Left lung (tissue), 10 donors: Measurements from ENCODE around the gene SLC17A2. TPM values are rescaled to one million over a fixed set of nuclear protein-coding genes. Genes with fewer than 3 reads are reported as not detected.

Experiments
- ATAC-seq: fragments of 200-7000 bp; cut with Tn5 transposase; one replicate; pipeline ENCODE4 v1.9.1; 2020; ENCODE audit warnings: moderate library complexity
- DNase-seq, 4 donors: peaks; one replicate each; pipeline ENCODE4 v3.0.0-alpha.2; 2013 to 2020
- H3K27ac ChIP-seq, 2 donors: fragments of 200-600 bp; sonication (generic) in 1 of 2; one replicate each; pipeline versions ENCODE4 v1.5.0 to v1.8.0; 2020 to 2021
- H3K27me3 ChIP-seq, 2 donors: fragments of 200-600 bp; sonication (generic) in 1 of 2; one replicate each; pipeline versions ENCODE4 v1.5.0 to v1.8.0; 2020 to 2021
- H3K36me3 ChIP-seq, 2 donors: fragments of 200-600 bp; sonication (generic) in 1 of 2; one replicate each; pipeline versions ENCODE4 v1.5.0 to v1.8.0; 2020 to 2021
- H3K4me1 ChIP-seq, 2 donors: fragments of 200-600 bp; one replicate each; pipeline ENCODE4 v1.8.0; 2021
- H3K4me3 ChIP-seq, 2 donors: fragments of 200-600 bp; sonication (generic) in 1 of 2; one replicate each; pipeline versions ENCODE4 v1.5.0 to v1.8.0; 2020 to 2021; ENCODE audit warnings: mild to moderate bottlenecking in 1 of 2
- H3K9me3 ChIP-seq, 2 donors: fragments of 200-600 bp; sonication (generic) in 1 of 2; one replicate each; pipeline versions ENCODE4 v1.5.0 to v1.8.0; 2020 to 2021
- intact Hi-C, 2 donors: fragments of 100-400 bp; cut with DNase I; formaldehyde crosslinking; loops; one replicate each; pipeline versions ENCODE4 v1.11.2 to v1.14.2; 2022
- polyA plus RNA-seq, 6 donors: library from polyadenylated mRNA; unstranded; fragments of 120-200 nt; gene quantifications; one replicate each; pipeline ENCODE4 v1.2.1, GENCODE V29; 2013; ENCODE audit not compliant: insufficient read length in 6 of 6
- total RNA-seq, 2 donors: library from RNA; stranded (reverse); fragmentation: NEBNext Ultra II Directional; extraction: Animal tissue kit (Norgen Biotek cat#: 25700); gene quantifications; one replicate each; pipeline ENCODE4 v1.2.1, GENCODE V29; 2021
- TF ChIP-seq, protein P1 (sequence below), 2 donors: fragments of 200-600 bp; sonication (generic) in 1 of 2; IDR thresholded peaks; one replicate each; pipeline versions ENCODE4 v1.5.0 to v1.8.0; 2021; ENCODE audit warnings: antibody characterized with exemption in 2 of 2
- donor health status: DM: no; HTN: yes; CAD: no.
- donor health status: DM: no; HTN: no; CAD: no.

Gene SLC17A2
- total and polyA plus RNA-seq, 8 donors: not detected

DNA sequence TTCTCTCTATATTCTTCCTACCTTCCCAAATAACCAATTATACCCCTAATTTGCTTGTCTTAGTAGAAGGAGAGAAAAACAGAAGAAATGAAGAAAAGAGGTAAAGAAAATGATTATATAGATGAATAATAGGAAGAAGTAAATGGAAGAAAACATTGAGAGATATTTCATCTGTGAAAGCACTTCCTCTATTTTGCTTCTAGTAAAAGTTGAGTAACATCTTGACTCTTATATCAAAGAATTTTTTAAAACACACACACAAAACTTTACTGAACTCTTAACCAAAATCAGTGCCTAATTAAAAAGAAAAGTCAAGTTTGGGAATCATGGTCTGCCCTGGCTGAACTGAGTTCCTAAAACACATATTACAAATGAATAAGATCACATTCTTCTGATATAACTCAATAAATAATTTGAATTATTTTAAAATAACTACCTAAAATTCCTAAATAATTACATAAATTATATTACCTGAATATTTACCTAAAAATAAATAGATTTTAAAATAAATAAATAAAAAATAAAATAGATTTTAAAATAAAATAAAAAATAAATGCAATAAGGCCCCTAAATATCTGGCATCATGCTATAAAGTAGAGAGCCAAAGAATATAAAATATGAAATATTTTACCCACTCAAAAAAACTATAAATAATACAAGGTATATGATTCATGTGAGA is 8.8 kb downstream of the SLC17A2 start:
- Histone ChIP-seq H3K4me1 (no peaks in the 10 kb centered on the region), H3K9me3 (no peaks in the 10 kb centered on the region), H3K27ac (no peak overlapping the region), H3K4me3 (no peak overlapping the region), H3K36me3 (no peaks in the 10 kb centered on the region), H3K27me3 (no peaks in the 10 kb centered on the region)
- ATAC-seq (no peak), DNase-seq (no peak)
- TF ChIP-seq, protein P1, sequence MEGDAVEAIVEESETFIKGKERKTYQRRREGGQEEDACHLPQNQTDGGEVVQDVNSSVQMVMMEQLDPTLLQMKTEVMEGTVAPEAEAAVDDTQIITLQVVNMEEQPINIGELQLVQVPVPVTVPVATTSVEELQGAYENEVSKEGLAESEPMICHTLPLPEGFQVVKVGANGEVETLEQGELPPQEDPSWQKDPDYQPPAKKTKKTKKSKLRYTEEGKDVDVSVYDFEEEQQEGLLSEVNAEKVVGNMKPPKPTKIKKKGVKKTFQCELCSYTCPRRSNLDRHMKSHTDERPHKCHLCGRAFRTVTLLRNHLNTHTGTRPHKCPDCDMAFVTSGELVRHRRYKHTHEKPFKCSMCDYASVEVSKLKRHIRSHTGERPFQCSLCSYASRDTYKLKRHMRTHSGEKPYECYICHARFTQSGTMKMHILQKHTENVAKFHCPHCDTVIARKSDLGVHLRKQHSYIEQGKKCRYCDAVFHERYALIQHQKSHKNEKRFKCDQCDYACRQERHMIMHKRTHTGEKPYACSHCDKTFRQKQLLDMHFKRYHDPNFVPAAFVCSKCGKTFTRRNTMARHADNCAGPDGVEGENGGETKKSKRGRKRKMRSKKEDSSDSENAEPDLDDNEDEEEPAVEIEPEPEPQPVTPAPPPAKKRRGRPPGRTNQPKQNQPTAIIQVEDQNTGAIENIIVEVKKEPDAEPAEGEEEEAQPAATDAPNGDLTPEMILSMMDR (IDR thresholded peaks at IDR 0.05): no peak
- intact Hi-C loops: no loop called here

DNA sequence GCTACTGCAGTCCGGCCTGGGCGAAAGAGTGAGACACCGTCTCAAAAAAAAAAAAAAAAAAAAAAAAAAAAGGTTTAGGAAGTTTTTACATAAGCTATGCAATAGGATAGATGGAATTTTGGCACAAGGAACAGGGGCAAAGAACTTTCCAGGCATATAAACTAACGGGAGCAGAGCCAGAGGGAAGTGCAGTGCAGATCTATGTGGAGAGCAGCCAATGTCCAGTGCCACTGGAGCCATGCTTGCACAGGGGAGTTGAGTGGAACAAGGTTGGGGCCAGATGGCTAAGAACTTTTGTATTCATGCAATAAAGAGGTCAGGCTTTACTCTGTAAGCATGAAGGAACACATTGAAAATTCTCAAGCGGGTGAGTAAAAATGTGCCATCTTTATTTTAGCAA is 10.8 kb downstream of the SLC17A2 start:
- H3K36me3 ChIP-seq: no peaks in the 10 kb centered on the region
- H3K4me3 ChIP-seq: no peak overlapping the region
- DNase-seq (no peak), ATAC-seq (no peak)
- no peak overlapping the region for H3K27ac ChIP-seq
- intact Hi-C loops: no loop called here
- TF ChIP-seq, protein P1 (IDR thresholded peaks at IDR 0.05): no peak
- H3K27me3 ChIP-seq: no peaks in the 10 kb centered on the region
- H3K4me1 ChIP-seq: no peaks in the 10 kb centered on the region
- H3K9me3 ChIP-seq: no peaks in the 10 kb centered on the region

DNA sequence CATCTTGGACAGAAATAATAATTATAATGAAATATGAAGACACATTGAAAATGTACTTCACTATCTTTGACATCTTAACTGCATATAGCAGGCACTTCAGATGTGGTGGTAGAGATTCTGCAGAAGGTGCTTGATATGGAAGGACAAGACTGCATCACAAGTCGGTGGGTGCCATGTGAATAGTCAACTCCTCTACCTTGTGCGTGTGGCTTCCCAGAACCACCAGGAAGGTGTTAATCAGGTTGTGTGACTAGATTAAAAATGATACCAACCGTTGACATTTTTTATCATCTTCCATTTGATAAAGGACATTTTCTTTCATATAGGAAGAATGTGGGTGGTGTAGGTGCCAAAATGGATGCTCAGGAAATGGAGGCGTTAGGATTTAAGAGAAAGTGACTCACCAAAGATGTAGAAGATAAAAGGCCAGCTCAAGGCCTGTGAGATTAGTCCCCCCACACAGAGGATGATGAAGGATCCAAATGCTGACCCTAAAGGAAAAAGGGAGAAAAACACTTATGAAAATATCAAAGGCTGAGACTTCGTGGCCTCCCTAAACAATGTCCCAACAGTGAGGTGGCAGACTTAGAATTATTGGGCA is 12.3 kb downstream of the SLC17A2 start:
- ATAC-seq: no peak
- DNase-seq: no peak
- Histone ChIP-seq H3K27me3 (no peaks in the 10 kb centered on the region), H3K27ac (no peak overlapping the region), H3K4me3 (no peak overlapping the region), H3K36me3 (no peaks in the 10 kb centered on the region), H3K4me1 (no peaks in the 10 kb centered on the region), H3K9me3 (no peaks in the 10 kb centered on the region)
- TF ChIP-seq, protein P1 (IDR thresholded peaks at IDR 0.05): no peak
- intact Hi-C loops: no loop called here

DNA sequence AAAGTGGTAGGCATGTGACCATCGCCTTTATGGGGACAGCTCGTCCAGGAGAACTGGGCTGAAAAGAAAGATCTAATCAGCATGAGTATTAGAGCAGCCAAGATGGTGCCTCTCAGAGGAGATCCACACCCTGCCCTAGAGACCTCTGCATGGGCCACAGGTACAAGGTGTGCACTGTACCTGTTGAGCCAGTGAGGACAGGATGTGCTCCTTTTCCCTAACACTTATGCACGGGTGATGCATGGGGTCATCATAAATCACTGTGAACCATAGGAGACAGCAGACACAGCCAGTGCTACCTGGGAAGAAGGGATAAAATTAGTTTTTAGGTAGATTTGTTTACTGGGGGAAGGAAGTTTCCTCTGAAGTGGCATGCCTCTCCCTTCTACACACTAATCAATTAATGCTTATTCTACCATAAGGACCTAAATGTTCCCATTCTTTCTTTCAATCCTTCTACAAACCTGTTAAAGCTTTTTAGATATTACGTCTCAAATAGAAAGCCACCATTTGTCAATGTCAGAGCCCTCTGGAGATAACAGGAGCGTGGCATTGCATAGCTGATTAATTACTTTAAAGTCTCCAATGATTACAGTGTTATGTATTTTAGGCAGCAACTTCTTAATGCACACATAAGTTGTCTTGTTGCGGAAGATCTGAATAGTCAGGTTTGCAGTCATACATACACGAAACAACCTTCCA is 13.6 kb downstream of the SLC17A2 start:
- no peaks in the 10 kb centered on the region for H3K9me3 ChIP-seq
- H3K27me3 ChIP-seq: no peaks in the 10 kb centered on the region
- H3K4me3 ChIP-seq: no peak overlapping the region
- TF ChIP-seq, protein P1 (IDR thresholded peaks at IDR 0.05): no peak
- intact Hi-C loops: no loop called here
- H3K27ac ChIP-seq: no peak overlapping the region
- ATAC-seq: no peak
- no peak for DNase-seq
- H3K4me1 ChIP-seq: no peaks in the 10 kb centered on the region
- no peaks in the 10 kb centered on the region for H3K36me3 ChIP-seq

DNA sequence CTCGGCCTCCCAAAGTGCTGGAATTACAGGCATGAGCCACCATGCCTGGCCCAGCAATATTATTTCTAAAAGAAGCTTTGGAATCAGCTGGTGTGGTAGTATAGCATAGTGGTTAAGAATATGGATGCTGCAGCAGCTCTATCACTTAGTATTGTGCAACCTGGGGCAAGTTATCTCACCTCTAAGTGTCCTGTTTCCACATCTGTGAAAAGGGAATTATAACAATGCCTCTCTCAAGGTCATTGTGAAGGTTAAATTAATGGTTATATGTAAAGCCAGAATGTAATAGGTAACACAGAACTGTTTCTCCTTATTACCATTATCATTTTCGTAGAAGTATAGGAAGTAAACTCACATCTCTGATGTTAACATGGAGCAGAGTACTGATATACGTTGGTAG is 14.2 kb downstream of the SLC17A2 start:
- H3K9me3 ChIP-seq: no peaks in the 10 kb centered on the region
- H3K27ac ChIP-seq: no peak overlapping the region
- intact Hi-C loops: no loop called here
- H3K4me3 ChIP-seq: no peak overlapping the region
- ATAC-seq: no peak
- no peak for DNase-seq
- H3K4me1 ChIP-seq: no peaks in the 10 kb centered on the region
- no peaks in the 10 kb centered on the region for H3K36me3 ChIP-seq
- H3K27me3 ChIP-seq: no peaks in the 10 kb centered on the region
- TF ChIP-seq, protein P1 (IDR thresholded peaks at IDR 0.05): no peak
